ENCODE measurements around the gene RNF225.

- TF ChIP-seq CTCF (IDR thresholded peaks at IDR 0.05): no peak
- no peak for TF ChIP-seq EP300 (IDR thresholded peaks at IDR 0.05)
- TF ChIP-seq POLR2A (IDR thresholded peaks at IDR 0.05): peak in 1 of 2 donors; percentile 51
Observed at GRCh38 chr19:58400916-58401839, 5.7 kb downstream of the RNF225 start.
